Body of pancreas (tissue), 4 donors: ENCODE results near the gene ANKRD34C.

Experiments used
- POLR2A ChIP-seq, 3 donors: fragments of 450-650 bp; IDR thresholded peaks; one replicate each; pipeline ENCODE4 v1.6.1; 2016; ENCODE audit warnings: antibody characterized with exemption in 3 of 3, mild to moderate bottlenecking in 2 of 3
- TF ChIP-seq, protein P1 (sequence below), 7 experiments: fragments of 450-650 bp in 4 of 7; fragments of 200-600 bp in 3 of 7; sonication (generic) in 3 of 7; IDR thresholded peaks; one replicate each; pipeline ENCODE4 v1.5.1; 2016 to 2019; ENCODE audit warnings: antibody characterized with exemption in 7 of 7

GRCh38 chr15:79321876-79322275 lies 39.4 kb downstream of the ANKRD34C start:
- TF ChIP-seq, protein P1, sequence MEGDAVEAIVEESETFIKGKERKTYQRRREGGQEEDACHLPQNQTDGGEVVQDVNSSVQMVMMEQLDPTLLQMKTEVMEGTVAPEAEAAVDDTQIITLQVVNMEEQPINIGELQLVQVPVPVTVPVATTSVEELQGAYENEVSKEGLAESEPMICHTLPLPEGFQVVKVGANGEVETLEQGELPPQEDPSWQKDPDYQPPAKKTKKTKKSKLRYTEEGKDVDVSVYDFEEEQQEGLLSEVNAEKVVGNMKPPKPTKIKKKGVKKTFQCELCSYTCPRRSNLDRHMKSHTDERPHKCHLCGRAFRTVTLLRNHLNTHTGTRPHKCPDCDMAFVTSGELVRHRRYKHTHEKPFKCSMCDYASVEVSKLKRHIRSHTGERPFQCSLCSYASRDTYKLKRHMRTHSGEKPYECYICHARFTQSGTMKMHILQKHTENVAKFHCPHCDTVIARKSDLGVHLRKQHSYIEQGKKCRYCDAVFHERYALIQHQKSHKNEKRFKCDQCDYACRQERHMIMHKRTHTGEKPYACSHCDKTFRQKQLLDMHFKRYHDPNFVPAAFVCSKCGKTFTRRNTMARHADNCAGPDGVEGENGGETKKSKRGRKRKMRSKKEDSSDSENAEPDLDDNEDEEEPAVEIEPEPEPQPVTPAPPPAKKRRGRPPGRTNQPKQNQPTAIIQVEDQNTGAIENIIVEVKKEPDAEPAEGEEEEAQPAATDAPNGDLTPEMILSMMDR (IDR thresholded peaks at IDR 0.05): no peak
- no peak for TF ChIP-seq POLR2A (IDR thresholded peaks at IDR 0.05)
